GM12878 (cell line): ENCODE measurements around the gene KMT2E. TPM values are rescaled to one million over a fixed set of nuclear protein-coding genes. Genes with fewer than 3 reads are reported as not detected.

ENCODE experiments used
- ATAC-seq: fragments of 200-7000 bp; cut with Tn5 transposase; 3 replicates; pipeline ENCODE4 v1.9.1; 2020; ENCODE audit warnings: mild to moderate bottlenecking, moderate library complexity
- BruUV-seq: library from RNA; stranded (reverse); fragments of 400-500 nt; replicated peaks from 2 replicates; lab custom pipeline; 2021; lab: Mats Ljungman, UMichigan
- CTCF ChIA-PET: fragments of 300-600 bp; sonication (Branson Sonifier 250); formaldehyde crosslinking; extraction: SDS; loops from one replicate; lab custom pipeline; 2021; ENCODE audit warnings: inconsistent platforms; lab: Yijun Ruan, JAX
- POLR2A ChIA-PET: fragments of 350-600 bp; formaldehyde crosslinking; extraction: SDS; loops from one replicate; lab custom pipeline; 2021; ENCODE audit warnings: inconsistent platforms; lab: Charles Lee
- RAD21 ChIA-PET: fragments of 300-600 bp; sonication (Branson Sonifier 250); formaldehyde crosslinking; loops from one replicate; lab custom pipeline; 2023; ENCODE audit warnings: antibody characterized with exemption; ENCODE audit not compliant: unreplicated experiment; lab: Charles Lee
- SMC1A ChIA-PET: fragments of 300-600 bp; sonication (Branson Sonifier 250); formaldehyde crosslinking; loops from one replicate; lab custom pipeline; 2023; ENCODE audit not compliant: unreplicated experiment, uncharacterized antibody; lab: Charles Lee
- DNase-seq: peaks from one replicate; pipeline ENCODE4 v3.0.0-alpha.2; 2011; ENCODE audit warnings: low read depth, low spot score
- FAIRE-seq: peaks from 3 replicates; lab custom pipeline; 2011; peaks lifted over from hg19 to GRCh38; lab: Jason Lieb, UNC
- H2AFZ ChIP-seq: 2 replicates; pipeline ENCODE4 v1.6.0; 2011; ENCODE audit warnings: low read depth, low read length, control low read depth; ENCODE audit not compliant: control insufficient read depth
- H3K27ac ChIP-seq: 2 replicates; pipeline ENCODE4 v1.5.1; 2011; ENCODE audit warnings: control low read depth; ENCODE audit not compliant: control insufficient read depth, insufficient read depth
- H3K27me3 ChIP-seq, 2 experiments: replicated peaks in 1 of 2; 2 replicates each; pipeline versions ENCODE4 v1.6.0 to v1.6.1; 2011; ENCODE audit warnings: low read length in 1 of 2; ENCODE audit not compliant: control insufficient read depth in 2 of 2, insufficient read depth in 2 of 2
- H3K36me3 ChIP-seq, 2 experiments: 2 replicates each; pipeline ENCODE4 v1.5.1; 2011; ENCODE audit warnings: low read length in 1 of 2; ENCODE audit not compliant: control insufficient read depth in 2 of 2, insufficient read depth in 2 of 2
- H3K4me1 ChIP-seq: 2 replicates; pipeline ENCODE4 v1.6.1; 2011; ENCODE audit warnings: mild to moderate bottlenecking, low read length, moderate library complexity, mixed read lengths; ENCODE audit not compliant: control insufficient read depth, insufficient read depth
- H3K4me2 ChIP-seq: 2 replicates; pipeline ENCODE4 v1.6.0; 2011; ENCODE audit warnings: control low read depth; ENCODE audit not compliant: control insufficient read depth, insufficient read depth
- H3K4me3 ChIP-seq: fragments of 200-600 bp; sonication (generic); 2 replicates; pipeline ENCODE4 v1.5.1; 2016
- H3K79me2 ChIP-seq: 2 replicates; pipeline ENCODE4 v1.6.0; 2011; ENCODE audit warnings: low read length; ENCODE audit not compliant: control insufficient read depth, insufficient read depth
- H3K9ac ChIP-seq: 2 replicates; pipeline ENCODE4 v1.8.0; 2011; ENCODE audit warnings: low read length, control low read depth, mixed read lengths; ENCODE audit not compliant: control insufficient read depth, insufficient read depth
- H3K9me3 ChIP-seq: replicated peaks from 3 replicates; pipeline ENCODE4 v1.5.1; 2011; ENCODE audit warnings: mild to moderate bottlenecking, low read length; ENCODE audit not compliant: control insufficient read depth, insufficient read depth
- H4K20me1 ChIP-seq: 2 replicates; pipeline ENCODE4 v1.6.0; 2011; ENCODE audit not compliant: control insufficient read depth, insufficient read depth
- MEF2A ChIP-seq: IDR thresholded peaks from 2 replicates; pipeline ENCODE4 v1.6.1; 2011; ENCODE audit warnings: low read depth, mild to moderate bottlenecking, low read length, moderate library complexity; ENCODE audit not compliant: insufficient read depth
- NFYB ChIP-seq: IDR thresholded peaks from 2 replicates; pipeline ENCODE4 v1.6.1; 2011; ENCODE audit warnings: low read depth, mild to moderate bottlenecking, low read length, improper control_type of control experiment, moderate library complexity; ENCODE audit not compliant: insufficient read depth
- NR2F1 ChIP-seq: fragments of 450-650 bp; conservative IDR thresholded peaks from 2 replicates; pipeline ENCODE4 v1.6.1; 2017; ENCODE audit warnings: mild to moderate bottlenecking
- SUPT20H ChIP-seq: IDR thresholded peaks from 2 replicates; pipeline ENCODE4 v1.6.1; 2011; ENCODE audit warnings: low read depth, mild to moderate bottlenecking, low read length, moderate library complexity, borderline replicate concordance; ENCODE audit not compliant: control insufficient read depth
- WGBS: methylation state at CpG from one replicate; pipeline ENCODE4 v1.1.6; 2016; ENCODE audit warnings: low lambda C conversion rate; ENCODE audit not compliant: insufficient replicate concordance, insufficient coverage; ENCODE audit errors: missing lambda C conversion rate; 5-methylcytosine and 5-hydroxymethylcytosine counted together
- in situ Hi-C: fragments of 300-500 bp; cut with MboI; formaldehyde crosslinking; loops from 9 replicates; pipeline ENCODE4 v1.14.3; 2018; ENCODE audit warnings: mixed read lengths
- intact Hi-C: fragments of 100-400 bp; cut with micrococcal nuclease; formaldehyde crosslinking; loops from one replicate; pipeline ENCODE4 v1.14.2; 2022; ENCODE audit not compliant: unreplicated experiment
- polyA plus RNA-seq, 11 experiments: library from polyadenylated mRNA; depleted of rRNA in 4 of 11; unstranded in 6 of 11; stranded (reverse) in 5 of 11; fragments of >200 nt; fragmentation: Nextera tagmentation in 4 of 11; fragmentation: Illumina TruSeq in 1 of 11; extraction: Ambion mirVana in 4 of 11; extraction: Trizol in 1 of 11; gene quantifications; 1 replicate in 1 of 11; 2 replicates in 10 of 11; pipeline versions ENCODE4 v1.2.1 to v1.2.3, GENCODE V29; 2011 to 2016; ENCODE audit warnings: inconsistent platforms in 2 of 11, missing spikeins in 2 of 11, low read depth in 1 of 11
- total RNA-seq, 4 experiments: library from RNA; depleted of rRNA in 3 of 4; stranded (reverse); fragments of >200 nt in 3 of 4; fragmentation: Illumina TruSeq in 1 of 4; extraction: Trizol in 1 of 4; gene quantifications; 2 replicates each; pipeline versions ENCODE4 v1.2.1 to v1.2.3, GENCODE V29; 2013 to 2021
- TF ChIP-seq, protein P1 (sequence below): fragments of 450-650 bp; IDR thresholded peaks from 2 replicates; pipeline ENCODE4 v1.6.1; 2017; ENCODE audit warnings: mild to moderate bottlenecking, low read depth, inconsistent platforms; ENCODE audit not compliant: poor library complexity, severe bottlenecking
- TF ChIP-seq, protein P2 (sequence below): fragments of 450-650 bp; IDR thresholded peaks from 2 replicates; pipeline ENCODE4 v1.6.1; 2018; ENCODE audit warnings: mild to moderate bottlenecking, low read depth, moderate library complexity; ENCODE audit not compliant: partially characterized antibody

The KMT2E gene
- total and polyA plus RNA-seq, 10 of the 15 experiments (the other 5 are each of a cell fraction or from before 2014, with no cell fraction given), result 13.2 to 68.1 (median 34.1) TPM

DNA sequence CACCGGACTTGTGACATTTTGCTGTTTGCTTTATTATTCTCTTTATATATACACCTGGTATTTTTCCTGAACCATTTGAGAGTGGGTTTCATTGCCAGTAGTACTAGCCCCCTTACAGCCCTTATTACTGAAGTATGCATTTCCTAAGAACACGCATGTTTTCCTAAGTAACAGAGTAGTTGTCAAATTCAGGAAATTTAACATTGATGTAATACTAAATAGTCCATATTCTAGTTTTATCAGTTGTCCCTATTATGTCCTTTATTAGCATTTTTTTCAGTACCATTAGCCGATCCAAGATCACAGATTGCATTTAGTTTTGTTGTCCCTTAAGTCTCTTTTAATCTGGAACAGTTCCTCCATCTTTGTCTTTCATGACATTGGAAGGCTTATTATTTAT, 8.0 kb downstream of the KMT2E start:
- FAIRE-seq, result no peak
- ChIA-PET CTCF (interaction anchor here (1.0 kb wide), 1 partner anchor 12 kb away, joined by 4 read pairs; no protein-coding TSS in a partner anchor), RAD21 (interaction anchor here (1.6 kb wide), 1 partner anchor 12 kb away, joined by 7 read pairs; no protein-coding TSS in a partner anchor), POLR2A (no interaction called here)
- no peaks in the 10 kb centered on the region; the same call in 2 of the 3 replicates for H3K9me3 ChIP-seq
- H3K79me2 ChIP-seq, result peaks cover 100% of the 10 kb centered on the region
- H4K20me1 ChIP-seq, result peaks cover 3% of the 10 kb centered on the region; the same call in 1 of the 2 replicates
- in situ Hi-C loops, result loop anchor here (25.0 kb wide), 1 partner anchor 1265 kb away; the partner anchor contains the start of gene NAMPT
- no peak overlapping the region for H3K27ac ChIP-seq
- H3K36me3 ChIP-seq, result no peaks in the 10 kb centered on the region
- TF ChIP-seq, protein P1, sequence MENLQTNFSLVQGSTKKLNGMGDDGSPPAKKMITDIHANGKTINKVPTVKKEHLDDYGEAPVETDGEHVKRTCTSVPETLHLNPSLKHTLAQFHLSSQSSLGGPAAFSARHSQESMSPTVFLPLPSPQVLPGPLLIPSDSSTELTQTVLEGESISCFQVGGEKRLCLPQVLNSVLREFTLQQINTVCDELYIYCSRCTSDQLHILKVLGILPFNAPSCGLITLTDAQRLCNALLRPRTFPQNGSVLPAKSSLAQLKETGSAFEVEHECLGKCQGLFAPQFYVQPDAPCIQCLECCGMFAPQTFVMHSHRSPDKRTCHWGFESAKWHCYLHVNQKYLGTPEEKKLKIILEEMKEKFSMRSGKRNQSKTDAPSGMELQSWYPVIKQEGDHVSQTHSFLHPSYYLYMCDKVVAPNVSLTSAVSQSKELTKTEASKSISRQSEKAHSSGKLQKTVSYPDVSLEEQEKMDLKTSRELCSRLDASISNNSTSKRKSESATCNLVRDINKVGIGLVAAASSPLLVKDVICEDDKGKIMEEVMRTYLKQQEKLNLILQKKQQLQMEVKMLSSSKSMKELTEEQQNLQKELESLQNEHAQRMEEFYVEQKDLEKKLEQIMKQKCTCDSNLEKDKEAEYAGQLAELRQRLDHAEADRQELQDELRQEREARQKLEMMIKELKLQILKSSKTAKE, result no peak
- TF ChIP-seq SUPT20H (no peak), NFYB (no peak), NR2F1 (no peak), MEF2A (no peak)
- TF ChIP-seq, protein P2, sequence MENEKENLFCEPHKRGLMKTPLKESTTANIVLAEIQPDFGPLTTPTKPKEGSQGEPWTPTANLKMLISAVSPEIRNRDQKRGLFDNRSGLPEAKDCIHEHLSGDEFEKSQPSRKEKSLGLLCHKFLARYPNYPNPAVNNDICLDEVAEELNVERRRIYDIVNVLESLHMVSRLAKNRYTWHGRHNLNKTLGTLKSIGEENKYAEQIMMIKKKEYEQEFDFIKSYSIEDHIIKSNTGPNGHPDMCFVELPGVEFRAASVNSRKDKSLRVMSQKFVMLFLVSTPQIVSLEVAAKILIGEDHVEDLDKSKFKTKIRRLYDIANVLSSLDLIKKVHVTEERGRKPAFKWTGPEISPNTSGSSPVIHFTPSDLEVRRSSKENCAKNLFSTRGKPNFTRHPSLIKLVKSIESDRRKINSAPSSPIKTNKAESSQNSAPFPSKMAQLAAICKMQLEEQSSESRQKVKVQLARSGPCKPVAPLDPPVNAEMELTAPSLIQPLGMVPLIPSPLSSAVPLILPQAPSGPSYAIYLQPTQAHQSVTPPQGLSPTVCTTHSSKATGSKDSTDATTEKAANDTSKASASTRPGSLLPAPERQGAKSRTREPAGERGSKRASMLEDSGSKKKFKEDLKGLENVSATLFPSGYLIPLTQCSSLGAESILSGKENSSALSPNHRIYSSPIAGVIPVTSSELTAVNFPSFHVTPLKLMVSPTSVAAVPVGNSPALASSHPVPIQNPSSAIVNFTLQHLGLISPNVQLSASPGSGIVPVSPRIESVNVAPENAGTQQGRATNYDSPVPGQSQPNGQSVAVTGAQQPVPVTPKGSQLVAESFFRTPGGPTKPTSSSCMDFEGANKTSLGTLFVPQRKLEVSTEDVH, result no peak
- TF ChIP-seq, all 136 proteins: peak for 0
- WGBS, result 55% methylated on average over 3 of the region's 3 CpGs
- DNase-seq, result no peak
- H3K27me3 ChIP-seq, result no peaks in the 10 kb centered on the region
- peak overlapping the region; percentile 24; the same call in 1 of the 2 replicates for H3K4me3 ChIP-seq
- no peak for ATAC-seq
- H2AFZ ChIP-seq, result no peak overlapping the region
- H3K4me1 ChIP-seq, result peaks cover 20% of the 10 kb centered on the region
- SMC1A ChIA-PET, result interaction anchor here (0.7 to 1.7 kb wide), 5 partner anchors 11 to 68 kb away, joined by 3 to 8 read pairs (median 4); no protein-coding TSS in a partner anchor
- intact Hi-C loops, result no loop called here
- peak overlapping the region; percentile 83; the same call in 1 of the 2 replicates for H3K4me2 ChIP-seq
- BruUV-seq, result no TSS peak
- H3K9ac ChIP-seq, result no peak overlapping the region
